Mesothelial cell of epicardium (in vitro differentiated cells): ENCODE data around the gene EXOC4. TPM values are rescaled to one million over a fixed set of nuclear protein-coding genes. Genes with fewer than 3 reads are reported as not detected.

Source experiments
- DNase-seq, 2 experiments: peaks; one replicate each; pipeline ENCODE4 v3.0.0; 2021; ENCODE audit warnings: low spot score in 2 of 2; ENCODE audit not compliant: unreplicated experiment in 2 of 2
- H3K27ac Mint-ChIP-seq: 2 replicates; pipeline ENCODE4 v1.8.0; 2021; ENCODE audit warnings: mixed read lengths
- H3K27me3 Mint-ChIP-seq: 2 replicates; pipeline ENCODE4 v1.8.0; 2021; ENCODE audit warnings: low read depth, mixed read lengths
- H3K36me3 Mint-ChIP-seq: 2 replicates; pipeline ENCODE4 v1.8.0; 2021; ENCODE audit warnings: mixed read lengths
- H3K4me1 Mint-ChIP-seq: 2 replicates; pipeline ENCODE4 v1.8.0; 2021; ENCODE audit warnings: mixed read lengths
- H3K4me3 Mint-ChIP-seq: 2 replicates; pipeline ENCODE4 v1.8.0; 2021; ENCODE audit warnings: mild to moderate bottlenecking, moderate library complexity, mixed read lengths
- H3K9me3 Mint-ChIP-seq: 2 replicates; pipeline ENCODE4 v1.8.0; 2021; ENCODE audit warnings: mixed read lengths
- total RNA-seq: library from RNA; stranded (reverse); gene quantifications from 3 replicates; pipeline ENCODE4 v1.2.1, GENCODE V29; 2021
- TF ChIP-seq, protein P1 (sequence below): fragments of 200-600 bp; sonication (generic); IDR thresholded peaks from one replicate; pipeline ENCODE4 v1.5.0; 2021; ENCODE audit warnings: antibody characterized with exemption; ENCODE audit not compliant: unreplicated experiment

EXOC4 gene
- total RNA-seq, 1 donor from 2014 or later: 105 TPM

DNA sequence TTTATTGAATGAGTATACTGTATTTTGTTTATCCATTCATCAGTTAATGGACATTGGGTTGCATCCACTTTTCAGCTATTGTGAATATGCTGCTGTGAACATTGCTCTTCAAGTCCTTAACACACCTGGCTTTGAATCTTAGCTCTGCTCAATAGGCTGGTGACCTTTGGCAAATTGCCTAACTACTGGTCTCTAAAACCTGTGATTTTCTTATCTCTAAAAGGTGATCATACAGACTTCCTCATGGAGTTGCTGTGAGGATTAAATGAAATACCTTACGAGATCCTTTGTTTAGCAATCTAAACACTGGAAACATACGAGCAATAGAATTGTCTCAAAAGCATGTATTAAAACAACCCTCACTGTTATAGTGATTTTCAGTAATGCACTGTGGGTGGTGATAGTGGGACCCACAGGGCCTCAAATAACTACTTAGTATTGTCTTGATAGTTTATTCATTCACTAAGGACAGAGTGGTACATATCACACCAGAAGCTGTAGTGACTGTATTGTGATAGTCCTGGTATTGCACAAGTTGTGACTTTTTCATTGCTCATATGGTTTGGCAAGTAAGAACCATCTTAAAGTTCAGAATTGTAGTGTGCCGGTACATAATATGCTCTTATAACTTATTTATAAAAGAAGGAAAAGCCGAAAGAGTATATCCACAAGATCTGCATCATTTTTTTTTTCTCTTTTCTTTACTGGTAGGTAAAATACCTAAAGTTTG lies 257.6 kb downstream of the EXOC4 start:
- Mint-ChIP-seq H3K9me3 (no peaks in the 10 kb centered on the region), H3K27ac (no peak overlapping the region), H3K36me3 (peaks cover 5% of the 10 kb centered on the region), H3K4me1 (no peaks in the 10 kb centered on the region), H3K4me3 (no peak overlapping the region), H3K27me3 (no peaks in the 10 kb centered on the region)
- no peak for DNase-seq
- TF ChIP-seq, protein P1, sequence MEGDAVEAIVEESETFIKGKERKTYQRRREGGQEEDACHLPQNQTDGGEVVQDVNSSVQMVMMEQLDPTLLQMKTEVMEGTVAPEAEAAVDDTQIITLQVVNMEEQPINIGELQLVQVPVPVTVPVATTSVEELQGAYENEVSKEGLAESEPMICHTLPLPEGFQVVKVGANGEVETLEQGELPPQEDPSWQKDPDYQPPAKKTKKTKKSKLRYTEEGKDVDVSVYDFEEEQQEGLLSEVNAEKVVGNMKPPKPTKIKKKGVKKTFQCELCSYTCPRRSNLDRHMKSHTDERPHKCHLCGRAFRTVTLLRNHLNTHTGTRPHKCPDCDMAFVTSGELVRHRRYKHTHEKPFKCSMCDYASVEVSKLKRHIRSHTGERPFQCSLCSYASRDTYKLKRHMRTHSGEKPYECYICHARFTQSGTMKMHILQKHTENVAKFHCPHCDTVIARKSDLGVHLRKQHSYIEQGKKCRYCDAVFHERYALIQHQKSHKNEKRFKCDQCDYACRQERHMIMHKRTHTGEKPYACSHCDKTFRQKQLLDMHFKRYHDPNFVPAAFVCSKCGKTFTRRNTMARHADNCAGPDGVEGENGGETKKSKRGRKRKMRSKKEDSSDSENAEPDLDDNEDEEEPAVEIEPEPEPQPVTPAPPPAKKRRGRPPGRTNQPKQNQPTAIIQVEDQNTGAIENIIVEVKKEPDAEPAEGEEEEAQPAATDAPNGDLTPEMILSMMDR: no peak

DNA sequence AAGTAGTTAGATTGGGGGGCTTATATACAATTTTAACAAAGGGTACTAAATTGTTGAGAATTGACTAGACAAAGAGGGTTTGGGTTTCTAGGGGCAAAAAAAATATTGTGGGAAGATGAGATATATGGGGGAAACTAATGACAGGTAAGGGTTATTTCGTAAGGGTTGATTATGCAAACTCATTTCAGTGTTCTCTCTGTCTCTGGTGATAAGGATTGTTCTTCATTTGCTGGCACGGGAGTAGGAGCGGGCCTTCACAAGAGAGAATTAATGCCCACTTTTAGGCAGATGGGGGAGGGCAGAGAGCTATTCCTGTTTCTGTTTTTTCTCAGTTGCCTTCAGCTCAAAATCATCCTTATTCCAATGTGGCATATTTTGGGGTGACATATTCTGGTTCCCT lies 258.4 kb downstream of the EXOC4 start:
- Mint-ChIP-seq H3K4me1 (no peaks in the 10 kb centered on the region), H3K9me3 (peaks cover under 1% of the 10 kb centered on the region), H3K36me3 (peaks cover 6% of the 10 kb centered on the region), H3K27me3 (no peaks in the 10 kb centered on the region), H3K27ac (no peak overlapping the region), H3K4me3 (no peak overlapping the region)
- no peak for DNase-seq
- TF ChIP-seq, protein P1: no peak

DNA sequence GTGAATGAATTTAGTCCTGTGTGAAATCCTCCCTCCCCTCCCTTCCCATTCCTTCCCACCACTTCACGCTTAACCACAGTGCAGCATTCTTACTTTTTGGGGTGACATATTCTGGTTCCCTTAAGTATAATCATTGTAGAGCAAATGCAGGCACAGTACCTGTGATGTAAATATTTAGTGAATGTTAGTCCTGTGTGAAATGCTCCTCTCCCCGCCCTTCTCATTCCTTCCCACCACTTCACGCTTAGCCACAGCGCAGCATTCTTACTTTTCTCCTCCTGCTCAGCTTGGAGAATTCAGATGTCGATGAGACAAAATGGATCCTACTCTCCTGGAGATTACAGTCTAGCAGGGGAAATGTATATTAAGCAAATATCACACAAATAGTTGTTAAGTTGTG lies 258.8 kb downstream of the EXOC4 start:
- TF ChIP-seq, protein P1: no peak
- DNase-seq: no peak
- Mint-ChIP-seq H3K36me3 (peaks cover 8% of the 10 kb centered on the region), H3K4me3 (no peak overlapping the region), H3K27me3 (no peaks in the 10 kb centered on the region), H3K27ac (no peak overlapping the region), H3K4me1 (no peaks in the 10 kb centered on the region), H3K9me3 (peaks cover 3% of the 10 kb centered on the region)

DNA sequence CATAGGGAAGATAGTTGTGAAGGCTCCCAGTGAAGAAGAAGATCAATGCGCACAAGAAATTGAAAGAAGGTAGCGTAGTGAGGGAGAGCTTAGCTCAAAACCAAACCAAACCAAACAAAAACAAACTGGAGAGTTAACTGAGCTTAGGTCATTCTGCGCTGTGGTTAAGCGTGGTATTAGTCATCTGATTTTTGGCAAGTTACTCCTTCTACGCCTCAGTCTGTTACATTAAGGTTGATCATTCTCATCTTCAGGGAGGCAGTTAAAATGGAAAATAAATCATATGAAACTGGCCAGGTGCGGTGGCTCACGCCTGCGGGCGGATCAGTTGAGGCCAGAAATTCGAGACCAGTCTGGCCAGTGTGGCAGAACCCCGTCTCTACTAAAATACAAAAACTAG lies 259.7 kb downstream of the EXOC4 start:
- Mint-ChIP-seq H3K36me3 (peaks cover 8% of the 10 kb centered on the region), H3K27me3 (no peaks in the 10 kb centered on the region), H3K9me3 (peaks cover 11% of the 10 kb centered on the region), H3K27ac (no peak overlapping the region), H3K4me3 (no peak overlapping the region), H3K4me1 (no peaks in the 10 kb centered on the region)
- DNase-seq: no peak
- TF ChIP-seq, protein P1: no peak

DNA sequence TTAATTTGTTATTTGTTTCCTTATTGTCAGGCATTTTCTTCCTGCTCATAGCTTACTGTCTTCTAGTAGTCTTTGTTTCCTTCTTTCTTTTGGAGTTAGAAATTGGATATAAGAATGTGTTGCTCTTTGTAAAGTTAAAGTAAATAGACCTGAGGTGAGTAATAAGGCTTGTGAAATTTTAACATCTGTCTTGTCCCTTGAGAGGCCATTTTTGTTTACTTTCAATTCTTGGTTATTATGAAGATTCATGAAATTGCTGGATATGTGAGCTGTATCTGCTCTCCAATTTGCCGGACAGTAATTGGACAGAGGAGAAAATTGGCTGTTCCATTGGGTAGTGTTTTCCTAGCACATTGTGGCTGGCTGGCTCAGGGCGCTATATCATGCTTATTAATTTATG lies 260.7 kb downstream of the EXOC4 start:
- TF ChIP-seq, protein P1: no peak
- Mint-ChIP-seq H3K27ac (no peak overlapping the region), H3K4me1 (no peaks in the 10 kb centered on the region), H3K9me3 (peaks cover 11% of the 10 kb centered on the region), H3K4me3 (no peak overlapping the region), H3K27me3 (no peaks in the 10 kb centered on the region), H3K36me3 (peaks cover 8% of the 10 kb centered on the region)
- DNase-seq: no peak
